GM06990 (cell line): Measurements from ENCODE around the gene CATSPER3.

Experiments used
- DNase-seq: peaks from one replicate; pipeline ENCODE4 v3.0.0-alpha.2; 2011; ENCODE audit not compliant: insufficient read length; ENCODE audit errors: extremely low read depth
- H3K27me3 ChIP-seq: replicated peaks from 2 replicates; pipeline ENCODE4 v1.6.0; 2011; ENCODE audit warnings: low read length; ENCODE audit not compliant: control insufficient read depth, insufficient read depth
- H3K36me3 ChIP-seq: 2 replicates; pipeline ENCODE4 v1.5.1; 2011; ENCODE audit warnings: low read length; ENCODE audit not compliant: control insufficient read depth, insufficient read depth
- H3K4me3 ChIP-seq: replicated peaks from 2 replicates; pipeline ENCODE4 v1.5.1; 2011; ENCODE audit warnings: low read depth, mild to moderate bottlenecking, control low read depth, low read length
- TF ChIP-seq, protein P1 (sequence below): IDR thresholded peaks from 2 replicates; pipeline ENCODE4 v1.5.1; 2011; ENCODE audit warnings: low read length, control low read depth, mild to moderate bottlenecking, inconsistent platforms; ENCODE audit not compliant: insufficient read depth, poor library complexity, severe bottlenecking

The CATSPER3 gene

DNA sequence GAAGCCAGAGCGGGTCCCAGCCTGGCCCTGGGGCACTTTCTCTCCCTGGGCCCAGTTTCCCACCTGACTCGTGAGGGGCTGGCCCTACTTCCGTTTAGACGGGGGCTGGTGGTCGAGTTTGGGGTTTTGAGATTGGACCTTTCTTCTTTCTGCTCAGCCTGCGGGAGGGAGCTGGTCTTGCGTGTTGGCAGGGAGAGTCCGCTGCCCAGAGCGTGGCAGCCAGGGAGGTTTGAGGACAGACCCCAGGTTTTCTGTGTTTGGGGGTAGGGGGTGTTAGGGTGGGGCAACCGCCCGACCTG is 72.3 kb downstream of the CATSPER3 start:
- H3K27me3 ChIP-seq, result peaks cover 5% of the 10 kb centered on the region
- no peak overlapping the region for H3K4me3 ChIP-seq
- H3K36me3 ChIP-seq, result no peaks in the 10 kb centered on the region
- DNase-seq, result no peak
- TF ChIP-seq, protein P1, sequence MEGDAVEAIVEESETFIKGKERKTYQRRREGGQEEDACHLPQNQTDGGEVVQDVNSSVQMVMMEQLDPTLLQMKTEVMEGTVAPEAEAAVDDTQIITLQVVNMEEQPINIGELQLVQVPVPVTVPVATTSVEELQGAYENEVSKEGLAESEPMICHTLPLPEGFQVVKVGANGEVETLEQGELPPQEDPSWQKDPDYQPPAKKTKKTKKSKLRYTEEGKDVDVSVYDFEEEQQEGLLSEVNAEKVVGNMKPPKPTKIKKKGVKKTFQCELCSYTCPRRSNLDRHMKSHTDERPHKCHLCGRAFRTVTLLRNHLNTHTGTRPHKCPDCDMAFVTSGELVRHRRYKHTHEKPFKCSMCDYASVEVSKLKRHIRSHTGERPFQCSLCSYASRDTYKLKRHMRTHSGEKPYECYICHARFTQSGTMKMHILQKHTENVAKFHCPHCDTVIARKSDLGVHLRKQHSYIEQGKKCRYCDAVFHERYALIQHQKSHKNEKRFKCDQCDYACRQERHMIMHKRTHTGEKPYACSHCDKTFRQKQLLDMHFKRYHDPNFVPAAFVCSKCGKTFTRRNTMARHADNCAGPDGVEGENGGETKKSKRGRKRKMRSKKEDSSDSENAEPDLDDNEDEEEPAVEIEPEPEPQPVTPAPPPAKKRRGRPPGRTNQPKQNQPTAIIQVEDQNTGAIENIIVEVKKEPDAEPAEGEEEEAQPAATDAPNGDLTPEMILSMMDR, result no peak

GRCh38 chr5:135040333-135041144 is 72.8 kb downstream of the CATSPER3 start:
- H3K27me3 ChIP-seq, result peaks cover 5% of the 10 kb centered on the region
- TF ChIP-seq, protein P1, result no peak
- no peaks in the 10 kb centered on the region for H3K36me3 ChIP-seq
- no peak for DNase-seq
- H3K4me3 ChIP-seq, result no peak overlapping the region

DNA sequence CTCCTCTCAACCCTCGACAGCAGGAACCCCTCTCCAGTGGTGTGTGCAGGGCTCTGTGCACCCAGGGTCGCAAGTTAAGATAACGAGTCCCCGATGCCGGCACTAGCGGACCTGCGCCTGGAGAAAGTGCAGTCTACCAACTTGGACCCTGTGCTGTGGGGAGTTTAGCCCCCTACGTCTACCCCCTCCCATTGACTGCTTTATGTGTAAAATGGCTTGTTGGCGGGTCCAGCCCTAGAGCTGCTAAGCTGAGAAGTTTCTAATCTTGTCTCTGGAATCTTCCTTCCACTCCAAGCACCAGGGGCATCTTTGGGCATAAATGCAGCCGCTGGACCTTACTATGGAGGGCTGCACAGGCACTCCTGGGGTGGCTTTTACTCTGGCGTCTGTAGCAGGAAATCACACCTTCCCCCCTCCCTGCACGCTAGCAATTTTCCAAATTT is 73.5 kb downstream of the CATSPER3 start:
- Histone ChIP-seq H3K36me3 (no peaks in the 10 kb centered on the region), H3K4me3 (no peak overlapping the region), H3K27me3 (peaks cover 5% of the 10 kb centered on the region)
- no peak for DNase-seq
- TF ChIP-seq, protein P1, result no peak

DNA sequence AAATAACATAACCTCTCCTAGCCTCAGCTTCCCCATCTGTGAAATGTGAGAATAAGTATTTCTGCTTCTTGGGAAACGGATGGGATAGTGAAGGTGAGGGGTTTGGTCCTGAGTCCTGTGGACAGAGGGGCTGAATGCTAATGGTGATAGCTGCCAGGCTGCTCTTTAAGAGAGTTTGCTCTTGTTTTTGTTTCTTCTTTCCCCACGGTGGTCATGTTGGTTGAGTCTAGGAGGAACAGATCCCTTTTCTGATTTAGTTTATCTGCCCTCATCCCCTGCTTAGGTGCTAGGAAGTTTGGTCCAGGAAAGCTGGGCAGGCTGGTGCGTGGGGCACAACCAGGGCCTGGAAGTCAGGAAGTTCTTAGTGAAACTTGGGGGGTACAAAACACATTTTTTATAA is 74.0 kb downstream of the CATSPER3 start:
- Histone ChIP-seq H3K27me3 (peaks cover 5% of the 10 kb centered on the region), H3K36me3 (no peaks in the 10 kb centered on the region), H3K4me3 (no peak overlapping the region)
- DNase-seq, result no peak
- TF ChIP-seq, protein P1, result no peak

DNA sequence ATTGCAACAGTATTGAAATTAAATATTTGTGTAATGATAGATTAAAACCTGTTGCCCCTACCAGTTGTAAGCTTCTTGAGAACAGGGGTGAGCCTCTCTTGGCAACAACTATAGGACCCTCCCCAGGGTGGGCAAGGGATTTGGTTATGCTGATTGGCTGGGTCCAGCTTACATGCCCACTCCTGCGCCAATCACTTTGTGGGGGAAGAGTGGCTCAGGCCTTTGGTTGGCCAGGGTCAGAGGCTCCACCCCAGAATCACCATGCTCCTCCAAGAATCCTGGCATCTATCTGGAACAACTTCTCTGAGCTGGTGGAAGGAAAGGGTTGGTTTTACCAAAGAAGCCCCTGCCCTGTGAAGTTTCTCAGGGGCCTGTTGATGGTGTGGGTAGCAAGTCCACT is 74.9 kb downstream of the CATSPER3 start:
- TF ChIP-seq, protein P1, result no peak
- Histone ChIP-seq H3K36me3 (no peaks in the 10 kb centered on the region), H3K4me3 (no peak overlapping the region), H3K27me3 (peaks cover 3% of the 10 kb centered on the region; the same call in 1 of the 2 replicates)
- no peak for DNase-seq
